AG04449 (cell line): ENCODE results near the gene NRL.

Experiments used
- CTCF ChIA-PET: fragments of 350-600 bp; formaldehyde crosslinking; extraction: SDS; loops from one replicate; lab custom pipeline; 2021; ENCODE audit warnings: antibody characterized with exemption; lab: Yijun Ruan, JAX
- POLR2A ChIA-PET: fragments of 400-600, 350-600 bp; formaldehyde crosslinking; extraction: SDS; loops from one replicate; lab custom pipeline; 2020; ENCODE audit warnings: antibody characterized with exemption, inconsistent platforms; lab: Yijun Ruan, JAX
- DNase-seq: peaks from one replicate; pipeline ENCODE4 v3.0.0-alpha.2; 2010; ENCODE audit warnings: low read depth, low spot score
- H3K4me3 ChIP-seq: 2 replicates; pipeline ENCODE4 v1.5.1; 2011; ENCODE audit warnings: low read depth, mild to moderate bottlenecking, control low read depth, low read length
- TF ChIP-seq, protein P1 (sequence below): IDR thresholded peaks from one replicate; pipeline ENCODE4 v1.5.1; 2011; ENCODE audit warnings: mild to moderate bottlenecking, moderate library complexity, low read length, control low read depth, inconsistent platforms; ENCODE audit not compliant: insufficient read depth; ENCODE audit errors: missing control alignments

Gene NRL

DNA sequence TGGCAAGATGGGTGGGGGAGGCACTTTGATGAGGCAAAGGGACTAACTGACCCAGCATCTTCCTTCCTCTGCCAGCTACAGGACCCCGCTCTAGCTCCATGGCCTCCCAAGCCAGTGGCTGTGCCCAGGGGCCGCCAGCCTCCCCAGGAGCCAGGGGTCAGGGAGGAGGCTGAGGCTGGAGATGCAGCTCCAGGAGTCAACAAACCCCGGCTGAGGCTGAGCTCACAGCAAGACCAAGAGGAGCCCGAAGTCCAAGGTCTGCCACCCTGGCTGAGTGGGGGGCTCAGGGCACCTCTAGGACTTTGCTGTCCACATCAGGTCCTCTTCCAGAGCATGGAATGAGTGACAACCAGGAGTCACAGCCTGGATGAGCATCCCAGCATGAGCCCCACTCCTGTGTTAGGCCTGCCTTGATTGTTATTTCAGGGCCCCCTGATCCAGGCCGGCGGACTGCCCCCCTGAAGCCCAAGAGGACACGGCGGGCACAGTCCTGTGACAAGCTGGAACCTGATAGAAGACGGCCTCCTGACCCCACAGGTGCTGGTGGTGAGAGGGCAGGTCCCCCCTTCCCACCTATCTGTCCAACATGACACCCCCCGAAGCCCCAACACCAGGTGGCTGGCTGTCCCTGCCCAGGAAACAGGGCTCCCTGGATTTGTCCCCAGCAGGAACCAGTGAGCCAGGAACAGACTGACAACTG lies 45.9 kb downstream of the NRL start:
- TF ChIP-seq, protein P1, sequence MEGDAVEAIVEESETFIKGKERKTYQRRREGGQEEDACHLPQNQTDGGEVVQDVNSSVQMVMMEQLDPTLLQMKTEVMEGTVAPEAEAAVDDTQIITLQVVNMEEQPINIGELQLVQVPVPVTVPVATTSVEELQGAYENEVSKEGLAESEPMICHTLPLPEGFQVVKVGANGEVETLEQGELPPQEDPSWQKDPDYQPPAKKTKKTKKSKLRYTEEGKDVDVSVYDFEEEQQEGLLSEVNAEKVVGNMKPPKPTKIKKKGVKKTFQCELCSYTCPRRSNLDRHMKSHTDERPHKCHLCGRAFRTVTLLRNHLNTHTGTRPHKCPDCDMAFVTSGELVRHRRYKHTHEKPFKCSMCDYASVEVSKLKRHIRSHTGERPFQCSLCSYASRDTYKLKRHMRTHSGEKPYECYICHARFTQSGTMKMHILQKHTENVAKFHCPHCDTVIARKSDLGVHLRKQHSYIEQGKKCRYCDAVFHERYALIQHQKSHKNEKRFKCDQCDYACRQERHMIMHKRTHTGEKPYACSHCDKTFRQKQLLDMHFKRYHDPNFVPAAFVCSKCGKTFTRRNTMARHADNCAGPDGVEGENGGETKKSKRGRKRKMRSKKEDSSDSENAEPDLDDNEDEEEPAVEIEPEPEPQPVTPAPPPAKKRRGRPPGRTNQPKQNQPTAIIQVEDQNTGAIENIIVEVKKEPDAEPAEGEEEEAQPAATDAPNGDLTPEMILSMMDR: no peak
- DNase-seq: no peak
- POLR2A ChIA-PET: no interaction called here
- CTCF ChIA-PET: interaction anchor here (1.1 to 6.6 kb wide), 4 partner anchors 11 to 40 kb away, joined by 3 to 66 read pairs (median 19); no protein-coding TSS in a partner anchor
- no peak overlapping the region for H3K4me3 ChIP-seq

DNA sequence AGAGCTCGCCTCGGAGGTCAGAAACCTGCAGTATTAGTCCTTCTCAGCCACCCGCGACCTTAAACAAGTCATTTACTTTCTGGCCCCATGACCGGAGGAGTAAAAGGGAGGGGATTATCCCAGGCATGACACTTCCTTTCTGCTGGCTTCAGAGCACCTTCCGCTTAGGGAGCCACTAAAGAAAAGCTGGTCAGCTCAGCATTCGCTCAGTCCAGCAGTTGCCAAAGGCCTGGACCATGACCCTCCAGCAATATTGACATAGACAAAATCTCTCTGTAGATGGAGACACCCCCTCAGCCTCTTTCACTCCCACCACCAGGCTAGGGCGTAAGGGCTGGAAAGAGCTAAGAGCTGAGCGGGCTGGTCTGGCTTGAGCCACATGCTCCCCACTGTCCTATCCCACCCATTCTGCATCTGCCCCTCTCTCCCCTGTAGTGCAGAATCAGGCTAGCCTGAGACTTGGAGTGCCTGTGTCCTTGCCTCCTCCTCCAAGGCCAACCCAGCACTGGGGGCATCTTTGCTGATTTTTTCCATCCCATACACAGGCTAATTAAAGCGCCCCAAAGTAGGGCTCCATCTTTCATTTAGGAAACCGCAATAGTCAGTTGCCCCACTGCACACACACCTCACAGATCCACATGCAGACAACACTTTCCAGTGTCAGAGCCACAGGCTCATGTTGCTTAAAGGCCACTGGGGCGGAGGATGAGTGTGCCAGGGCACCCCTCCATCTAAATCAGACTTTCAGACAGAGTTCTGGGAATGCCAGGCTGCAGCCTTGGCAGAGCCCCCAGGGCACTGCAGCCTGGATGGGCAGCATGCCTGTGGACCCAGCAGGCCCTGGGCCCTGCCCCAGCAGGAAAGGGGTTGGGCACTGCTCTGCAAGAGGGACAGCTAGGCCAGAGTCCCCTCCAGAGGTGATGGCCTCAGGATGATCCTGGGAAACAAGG lies 47.3 kb downstream of the NRL start:
- H3K4me3 ChIP-seq: no peak overlapping the region
- POLR2A ChIA-PET: interaction anchor here (0.6 kb wide), 1 partner anchor 79 kb away, joined by 3 read pairs; no protein-coding TSS in a partner anchor
- no peak for DNase-seq
- CTCF ChIA-PET: interaction anchor here (4.8 to 14.5 kb wide), 5 partner anchors 11 to 40 kb away, joined by 34 to 536 read pairs (median 66); partner anchors contain the start of gene PCK2
- TF ChIP-seq, protein P1: no peak

DNA sequence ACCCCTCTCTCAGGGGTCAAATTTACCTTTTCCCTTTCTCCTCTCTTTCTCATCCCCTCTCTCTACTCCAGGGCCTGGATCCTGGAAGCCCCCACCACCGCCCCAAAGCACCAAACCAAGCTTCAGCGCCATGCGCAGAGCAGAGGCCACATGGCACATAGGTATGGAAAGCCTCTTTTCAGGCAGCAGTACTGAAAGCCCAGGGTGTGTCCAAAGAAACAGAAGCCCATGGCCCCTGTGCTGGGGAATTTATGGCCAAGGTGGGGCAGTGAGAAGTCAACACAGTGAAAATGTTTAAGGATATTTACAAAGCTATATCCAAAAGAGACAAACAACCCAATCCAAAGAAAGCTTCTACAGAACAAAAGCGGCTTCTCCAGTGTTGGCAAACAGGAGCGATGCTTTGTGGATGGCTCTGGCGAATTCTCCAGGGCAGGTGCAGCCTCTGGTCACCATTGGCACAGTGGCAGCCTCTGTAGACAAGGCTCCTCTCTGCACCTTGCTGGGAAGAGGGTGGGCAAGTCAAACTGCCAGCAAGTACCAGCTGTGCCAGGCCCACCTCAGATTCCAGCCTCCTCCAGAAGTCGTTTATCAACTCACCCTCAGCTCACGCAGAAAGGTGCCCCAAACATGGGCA lies 48.1 kb downstream of the NRL start:
- H3K4me3 ChIP-seq: no peak overlapping the region
- TF ChIP-seq, protein P1: no peak
- POLR2A ChIA-PET: no interaction called here
- CTCF ChIA-PET: interaction anchor here (6.6 to 14.5 kb wide), 4 partner anchors 10 to 41 kb away, joined by 43 to 536 read pairs (median 156); partner anchors contain the start of gene PCK2
- no peak for DNase-seq

DNA sequence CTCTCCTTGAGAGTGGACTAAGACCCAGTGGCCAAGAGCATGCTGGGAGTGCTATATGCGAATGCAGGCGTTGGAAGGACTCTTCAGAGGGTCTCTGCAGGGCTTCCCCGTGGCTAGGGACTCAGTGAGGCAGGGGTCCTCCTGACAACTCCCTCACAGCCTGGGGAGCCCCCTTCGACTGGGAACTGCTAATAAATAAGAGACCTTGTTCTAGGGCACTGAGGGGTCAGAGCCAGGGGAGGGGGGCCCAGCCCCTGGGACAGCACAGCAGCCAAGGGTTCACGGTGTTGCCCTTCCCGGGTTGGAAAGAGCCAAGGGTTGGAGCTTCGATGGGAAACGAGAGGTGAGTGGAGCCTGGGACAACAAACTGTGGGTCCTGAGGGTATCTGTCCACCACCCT lies 49.3 kb downstream of the NRL start:
- CTCF ChIA-PET: interaction anchor here (6.6 to 14.5 kb wide), 4 partner anchors 9 to 42 kb away, joined by 43 to 536 read pairs (median 156); partner anchors contain the start of gene PCK2
- TF ChIP-seq, protein P1: no peak
- POLR2A ChIA-PET: no interaction called here
- DNase-seq: no peak
- H3K4me3 ChIP-seq: no peak overlapping the region

DNA sequence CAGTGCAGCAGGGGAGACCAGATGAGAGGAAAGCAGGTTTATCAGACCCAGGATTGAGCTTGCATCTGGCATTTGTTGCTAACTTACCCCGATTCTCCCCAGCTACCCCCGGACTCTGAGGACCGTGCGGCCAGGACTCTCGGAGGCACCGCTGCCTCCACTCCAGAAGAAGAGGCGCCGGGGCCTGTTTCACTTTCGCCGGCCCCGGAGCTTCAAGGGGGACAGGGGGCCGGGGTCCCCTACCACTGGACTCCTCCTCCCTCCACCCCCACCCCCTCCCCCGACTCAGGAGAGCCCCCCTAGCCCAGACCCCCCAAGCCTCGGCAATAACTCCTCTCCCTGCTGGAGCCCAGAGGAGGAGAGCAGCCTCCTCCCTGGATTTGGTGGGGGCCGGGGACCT lies 49.9 kb downstream of the NRL start:
- DNase-seq: no peak
- TF ChIP-seq, protein P1: no peak
- POLR2A ChIA-PET: no interaction called here
- CTCF ChIA-PET: interaction anchor here (1.0 to 14.5 kb wide), 4 partner anchors 16 to 96 kb away, joined by 3 to 536 read pairs (median 145); partner anchors contain the start of genes IRF9 and PCK2
- no peak overlapping the region for H3K4me3 ChIP-seq
